ENCODE measurements around the gene ZFPM1. TPM values are rescaled to one million over a fixed set of nuclear protein-coding genes. Genes with fewer than 3 reads are reported as not detected.

The ZFPM1 gene
- total RNA-seq, 2 experiments from 2014 or later, result 15.0 to 18.0 TPM

- ChIA-PET POLR2A (interaction anchor here (1.1 kb wide), 1 partner anchor 112 kb away, joined by 3 read pairs; no protein-coding TSS in a partner anchor), CTCF (no interaction called here)
- Mint-ChIP-seq H3K9me3 (no peaks in the 10 kb centered on the region), H3K27ac (no peak overlapping the region), H3K27me3 (peaks cover 1% of the 10 kb centered on the region), H3K4me1 (ENCODE audit: low read depth) (no peaks in the 10 kb centered on the region), H3K4me3 (no peak overlapping the region), H3K36me3 (ENCODE audit: low read depth) (no peaks in the 10 kb centered on the region)
- TF ChIP-seq CTCF (IDR thresholded peaks at IDR 0.05), result no peak
- DNase-seq (no peak), ATAC-seq (no peak)
- intact Hi-C loops (cut with micrococcal nuclease), result no loop called here
Observed at GRCh38 chr16:88421871-88422433, 31.1 kb upstream of the ZFPM1 start.

GRCh38 chr16:88422733-88423447 lies 30.2 kb upstream of the ZFPM1 start:
- no peaks in the 10 kb centered on the region for H3K4me1 Mint-ChIP-seq (ENCODE audit: low read depth)
- intact Hi-C loops (cut with micrococcal nuclease), result no loop called here

GRCh38 chr16:88423448-88423850 lies 29.6 kb upstream of the ZFPM1 start:
- H3K27me3 Mint-ChIP-seq, result peaks cover 1% of the 10 kb centered on the region
- H3K9me3 Mint-ChIP-seq, result no peaks in the 10 kb centered on the region
- CTCF ChIA-PET, result interaction anchor here (1.7 kb wide), 1 partner anchor 14 kb away, joined by 7 read pairs; no protein-coding TSS in a partner anchor
- ATAC-seq, result no peak
- no peak for TF ChIP-seq CTCF (IDR thresholded peaks at IDR 0.05)
- no peak overlapping the region for H3K27ac Mint-ChIP-seq
- POLR2A ChIA-PET, result no interaction called here
- no peaks in the 10 kb centered on the region for H3K36me3 Mint-ChIP-seq (ENCODE audit: low read depth)
- DNase-seq, result no peak
- intact Hi-C loops (cut with micrococcal nuclease), result no loop called here
- H3K4me3 Mint-ChIP-seq, result no peak overlapping the region
- H3K4me1 Mint-ChIP-seq (ENCODE audit: low read depth), result no peaks in the 10 kb centered on the region

More at GRCh38 chr16:88422733-88423447, 30.2 kb upstream of the ZFPM1 start:
- Mint-ChIP-seq H3K27me3 (peaks cover 1% of the 10 kb centered on the region), H3K36me3 (ENCODE audit: low read depth) (no peaks in the 10 kb centered on the region), H3K9me3 (no peaks in the 10 kb centered on the region), H3K27ac (no peak overlapping the region), H3K4me3 (no peak overlapping the region)
- TF ChIP-seq CTCF (IDR thresholded peaks at IDR 0.05), result no peak
- ATAC-seq (peak; percentile 42), DNase-seq (no peak)
- POLR2A ChIA-PET, result no interaction called here
- CTCF ChIA-PET, result no interaction called here

GRCh38 chr16:88424587-88425235 lies 28.4 kb upstream of the ZFPM1 start:
- TF ChIP-seq CTCF (IDR thresholded peaks at IDR 0.05), result no peak
- Mint-ChIP-seq H3K27ac (no peak overlapping the region), H3K4me3 (no peak overlapping the region), H3K4me1 (ENCODE audit: low read depth) (peaks cover under 1% of the 10 kb centered on the region), H3K9me3 (no peaks in the 10 kb centered on the region), H3K27me3 (peaks cover 1% of the 10 kb centered on the region), H3K36me3 (ENCODE audit: low read depth) (no peaks in the 10 kb centered on the region)
- ATAC-seq (no peak), DNase-seq (no peak)
- ChIA-PET POLR2A (no interaction called here), CTCF (interaction anchor here (1.7 kb wide), 1 partner anchor 13 kb away, joined by 7 read pairs; no protein-coding TSS in a partner anchor)
- intact Hi-C loops (cut with micrococcal nuclease), result no loop called here

- DNase-seq (no peak), ATAC-seq (no peak)
- no peaks in the 10 kb centered on the region for H3K9me3 Mint-ChIP-seq
- peaks cover 1% of the 10 kb centered on the region for H3K27me3 Mint-ChIP-seq
- no peak overlapping the region for H3K4me3 Mint-ChIP-seq
- CTCF ChIA-PET, result no interaction called here
- H3K27ac Mint-ChIP-seq, result no peak overlapping the region
- peaks cover 2% of the 10 kb centered on the region for H3K4me1 Mint-ChIP-seq (ENCODE audit: low read depth)
- H3K36me3 Mint-ChIP-seq (ENCODE audit: low read depth), result no peaks in the 10 kb centered on the region
- intact Hi-C loops (cut with micrococcal nuclease), result no loop called here
- POLR2A ChIA-PET, result no interaction called here
- no peak for TF ChIP-seq CTCF (IDR thresholded peaks at IDR 0.05)
Observed at GRCh38 chr16:88426018-88426417, 27.1 kb upstream of the ZFPM1 start.

All from activated CD8-positive, alpha-beta T cell treated with anti-CD3 and anti-CD28 coated beads for 36 hours (primary cell).